Neural cell (in vitro differentiated cells): Measurements from ENCODE around the gene RGS6. TPM values are rescaled to one million over a fixed set of nuclear protein-coding genes. Genes with fewer than 3 reads are reported as not detected.

Experiments used
- H2AFZ ChIP-seq: fragments of 200-600, 300-800 bp; sonication (generic), shearing (Covaris generic); 2 replicates; pipeline ENCODE4 v1.6.0; 2014; ENCODE audit warnings: low read depth, mild to moderate bottlenecking, antibody characterized with exemption, low read length, moderate library complexity
- H3F3A ChIP-seq: fragments of 200-600 bp; shearing (Covaris generic); 2 replicates; pipeline ENCODE4 v1.6.1; 2016; ENCODE audit warnings: mild to moderate bottlenecking, moderate library complexity, mixed read lengths, antibody characterized with exemption, low read length; ENCODE audit not compliant: insufficient read depth, poor library complexity, severe bottlenecking
- H3K27ac ChIP-seq: fragments of 200-600, 300-800 bp; sonication (generic), shearing (Covaris generic); 2 replicates; pipeline ENCODE4 v1.5.1; 2014; ENCODE audit warnings: mild to moderate bottlenecking, low read length, moderate library complexity
- H3K27me3 ChIP-seq: fragments of 300-800, 200-600 bp; sonication (generic), shearing (Covaris generic); 2 replicates; pipeline ENCODE4 v1.6.0; 2014; ENCODE audit warnings: mild to moderate bottlenecking, low read depth, low read length, moderate library complexity; ENCODE audit not compliant: insufficient read depth
- H3K36me3 ChIP-seq: fragments of 300-800, 200-600 bp; sonication (generic), shearing (Covaris generic); 2 replicates; pipeline ENCODE4 v1.5.1; 2014; ENCODE audit warnings: mild to moderate bottlenecking, antibody characterized with exemption, low read length, moderate library complexity; ENCODE audit not compliant: insufficient read depth
- H3K4me2 ChIP-seq: fragments of 300-800, 200-600 bp; sonication (generic), shearing (Covaris generic); 2 replicates; pipeline ENCODE4 v1.6.0; 2014; ENCODE audit warnings: mild to moderate bottlenecking, low read length
- H3K4me3 ChIP-seq: fragments of 300-800, 200-600 bp; sonication (generic), shearing (Covaris generic); 2 replicates; pipeline ENCODE4 v1.5.1; 2014; ENCODE audit warnings: mild to moderate bottlenecking, low read length, moderate library complexity
- H3K79me2 ChIP-seq: fragments of 200-600 bp; shearing (Covaris generic); replicated peaks from 2 replicates; pipeline ENCODE4 v1.6.0; 2014; ENCODE audit warnings: mild to moderate bottlenecking, low read length, moderate library complexity; ENCODE audit not compliant: insufficient read depth
- H3K9ac ChIP-seq: fragments of 300-800, 200-600 bp; sonication (generic), shearing (Covaris generic); 2 replicates; pipeline ENCODE4 v1.6.1; 2016; ENCODE audit warnings: mild to moderate bottlenecking, low read length, mixed read lengths
- H3K9me2 ChIP-seq: fragments of 200-600 bp; shearing (Covaris generic); 2 replicates; pipeline ENCODE4 v1.6.1; 2016; ENCODE audit warnings: mild to moderate bottlenecking, low read length, mixed read lengths; ENCODE audit not compliant: insufficient read depth
- H3K9me3 ChIP-seq: fragments of 200-600, 300-800 bp; sonication (generic), shearing (Covaris generic); 2 replicates; pipeline ENCODE4 v1.6.1; 2016; ENCODE audit warnings: mild to moderate bottlenecking, mixed run types, low read length, moderate library complexity, mixed read lengths
- H4K20me1 ChIP-seq: fragments of 200-600 bp; shearing (Covaris generic); 2 replicates; pipeline ENCODE4 v1.6.1; 2016; ENCODE audit warnings: mild to moderate bottlenecking, mixed run types; ENCODE audit not compliant: insufficient read depth
- CTCF ChIP-seq: fragments of 450-650 bp; IDR thresholded peaks from 2 replicates; pipeline ENCODE4 v1.5.1; 2014; ENCODE audit warnings: antibody characterized with exemption, mild to moderate bottlenecking, moderate library complexity; ENCODE audit not compliant: poor library complexity, severe bottlenecking
- EP300 ChIP-seq: fragments of 450-650 bp; conservative IDR thresholded peaks from 2 replicates; pipeline ENCODE4 v1.6.1; 2014; ENCODE audit warnings: antibody characterized with exemption, mild to moderate bottlenecking, moderate library complexity; ENCODE audit not compliant: poor library complexity, severe bottlenecking
- EZH2 ChIP-seq: fragments of 200-600, 300-800 bp; shearing (Covaris generic), sonication (generic); IDR thresholded peaks from 2 replicates; pipeline ENCODE4 v1.6.1; 2014; ENCODE audit warnings: antibody characterized with exemption, low read length, borderline replicate concordance, mild to moderate bottlenecking; ENCODE audit not compliant: insufficient read depth, poor library complexity, severe bottlenecking
- MXI1 ChIP-seq: fragments of 450-650 bp; conservative IDR thresholded peaks from 2 replicates; pipeline ENCODE4 v1.6.1; 2014; ENCODE audit warnings: antibody characterized with exemption, mild to moderate bottlenecking; ENCODE audit not compliant: poor library complexity, severe bottlenecking
- POLR2AphosphoS5 ChIP-seq: IDR thresholded peaks from 2 replicates; pipeline ENCODE4 v1.6.1; 2012
- RAD21 ChIP-seq: fragments of 450-650 bp; conservative IDR thresholded peaks from 2 replicates; pipeline ENCODE4 v1.6.1; 2014; ENCODE audit warnings: antibody characterized with exemption, mild to moderate bottlenecking, moderate library complexity
- REST ChIP-seq: IDR thresholded peaks from 2 replicates; pipeline ENCODE4 v1.6.1; 2012; ENCODE audit warnings: borderline replicate concordance
- SMC3 ChIP-seq: fragments of 450-650 bp; conservative IDR thresholded peaks from 2 replicates; pipeline ENCODE4 v1.6.1; 2014; ENCODE audit warnings: antibody characterized with exemption, mild to moderate bottlenecking, moderate library complexity; ENCODE audit not compliant: poor library complexity
- TAF1 ChIP-seq: IDR thresholded peaks from 2 replicates; pipeline ENCODE4 v1.6.1; 2012; ENCODE audit warnings: low read depth
- polyA plus RNA-seq: library from polyadenylated mRNA; depleted of rRNA; stranded (reverse); fragments of >200 nt; gene quantifications from 2 replicates; pipeline ENCODE4 v1.2.3, GENCODE V29; 2014

RGS6 gene
- polyA plus RNA-seq, 1 donor from 2014 or later, result 7.3 TPM

- no peaks in the 10 kb centered on the region for H3K9me3 ChIP-seq
- H3F3A ChIP-seq, result no peaks in the 10 kb centered on the region
- no peaks in the 10 kb centered on the region for H3K9me2 ChIP-seq
- no peak overlapping the region for H2AFZ ChIP-seq
- H3K36me3 ChIP-seq, result no peaks in the 10 kb centered on the region
- H4K20me1 ChIP-seq, result no peaks in the 10 kb centered on the region
- no peak overlapping the region for H3K9ac ChIP-seq
- no peak overlapping the region for H3K4me3 ChIP-seq
- H3K4me2 ChIP-seq, result no peak overlapping the region
- no peaks in the 10 kb centered on the region for H3K27me3 ChIP-seq
- H3K79me2 ChIP-seq, result no peaks in the 10 kb centered on the region
- no peak overlapping the region for H3K27ac ChIP-seq
- TF ChIP-seq TAF1 (no peak), CTCF (no peak), EP300 (no peak), MXI1 (no peak), SMC3 (no peak), RAD21 (no peak), REST (no peak), EZH2 (no peak), POLR2AphosphoS5 (no peak)
Observed at GRCh38 chr14:72547999-72548398, 615.8 kb downstream of the RGS6 start.

GRCh38 chr14:72549026-72549425, 616.8 kb downstream of the RGS6 start:
- H3K4me2 ChIP-seq, result no peak overlapping the region
- H3K36me3 ChIP-seq, result no peaks in the 10 kb centered on the region
- no peak overlapping the region for H3K4me3 ChIP-seq
- no peaks in the 10 kb centered on the region for H3F3A ChIP-seq
- H3K9me2 ChIP-seq, result no peaks in the 10 kb centered on the region
- no peak overlapping the region for H2AFZ ChIP-seq
- H3K79me2 ChIP-seq, result no peaks in the 10 kb centered on the region
- H3K9me3 ChIP-seq, result no peaks in the 10 kb centered on the region
- no peak for TF ChIP-seq EZH2
- TF ChIP-seq EP300, result no peak
- no peak for TF ChIP-seq REST
- TF ChIP-seq TAF1, result no peak
- TF ChIP-seq MXI1, result no peak
- TF ChIP-seq RAD21, result no peak
- TF ChIP-seq CTCF, result no peak
- no peak for TF ChIP-seq POLR2AphosphoS5
- H3K27me3 ChIP-seq, result no peaks in the 10 kb centered on the region
- H3K9ac ChIP-seq, result no peak overlapping the region
- H4K20me1 ChIP-seq, result no peaks in the 10 kb centered on the region
- H3K27ac ChIP-seq, result no peak overlapping the region
